SK-N-SH (cell line): ENCODE data around the gene LRCOL1. TPM values are rescaled to one million over a fixed set of nuclear protein-coding genes. Genes with fewer than 3 reads are reported as not detected.

ENCODE experiments used
- CTCF ChIA-PET: fragments of 300-600, 350-600 bp; formaldehyde crosslinking; extraction: SDS; loops from one replicate; lab custom pipeline; 2021; lab: Yijun Ruan, JAX
- POLR2A ChIA-PET: fragments of 350-600 bp; sonication (Branson Sonifier 250); formaldehyde crosslinking; extraction: SDS; loops from one replicate; lab custom pipeline; 2020; ENCODE audit warnings: antibody characterized with exemption, inconsistent platforms; lab: Yijun Ruan, JAX
- DNase-seq: peaks from one replicate; pipeline ENCODE4 v3.0.0; 2012
- H2AFZ ChIP-seq: fragments of 200-600 bp; sonication (generic); 2 replicates; pipeline ENCODE4 v1.8.1; 2016; ENCODE audit warnings: antibody characterized with exemption, mild to moderate bottlenecking, low read depth
- H3F3A ChIP-seq: fragments of 200-600 bp; sonication (generic); replicated peaks from 2 replicates; pipeline ENCODE3; 2016; ENCODE audit warnings: antibody characterized with exemption, mild to moderate bottlenecking; ENCODE audit not compliant: insufficient read depth
- H3K27ac ChIP-seq, 2 experiments: fragments of 200-500 bp in 1 of 2; fragments of 200-600 bp in 1 of 2; sonication (Bioruptor generic) in 1 of 2; sonication (generic), shearing (Covaris generic) in 1 of 2; 2 replicates each; pipeline versions ENCODE4 v1.5.1 to v1.6.1; 2014 to 2016; ENCODE audit warnings: low read depth in 2 of 2, inconsistent platforms in 1 of 2, low read length in 1 of 2, mild to moderate bottlenecking in 1 of 2, mixed read lengths in 1 of 2
- H3K27me3 ChIP-seq: fragments of 200-600 bp; sonication (generic), shearing (Covaris generic); 2 replicates; pipeline ENCODE4 v1.6.1; 2016; ENCODE audit warnings: mixed run types; ENCODE audit not compliant: insufficient read depth
- H3K36me3 ChIP-seq, 2 experiments: fragments of 200-500 bp in 1 of 2; fragments of 200-600 bp in 1 of 2; sonication (Bioruptor generic) in 1 of 2; sonication (generic) in 1 of 2; replicated peaks in 1 of 2; 2 replicates each; pipeline versions ENCODE3 to v1.5.1; 2014 to 2016; ENCODE audit warnings: low read length in 1 of 2, mild to moderate bottlenecking in 1 of 2; ENCODE audit not compliant: insufficient read depth in 2 of 2, control insufficient read depth in 1 of 2
- H3K4me1 ChIP-seq, 2 experiments: fragments of 200-500 bp in 1 of 2; fragments of 200-600 bp in 1 of 2; sonication (Bioruptor generic) in 1 of 2; sonication (generic), shearing (Covaris generic) in 1 of 2; 2 replicates each; pipeline versions ENCODE4 v1.5.1 to v1.6.1; 2014 to 2016; ENCODE audit warnings: low read depth in 1 of 2, low read length in 1 of 2, mixed run types in 1 of 2; ENCODE audit not compliant: insufficient read depth in 2 of 2, control insufficient read depth in 1 of 2
- H3K4me2 ChIP-seq: fragments of 200-600 bp; sonication (generic), shearing (Covaris generic); 2 replicates; pipeline ENCODE4 v1.6.1; 2017; ENCODE audit warnings: mixed run types
- H3K4me3 ChIP-seq, 2 experiments: fragments of 200-500 bp in 1 of 2; fragments of 200-600 bp in 1 of 2; sonication (Bioruptor generic) in 1 of 2; sonication (generic), shearing (Covaris generic) in 1 of 2; 2 replicates each; pipeline versions ENCODE4 v1.5.1 to v1.8.1; 2014 to 2016; ENCODE audit warnings: low read depth in 2 of 2, inconsistent platforms in 1 of 2, low read length in 1 of 2, mild to moderate bottlenecking in 1 of 2, mixed read lengths in 1 of 2, moderate library complexity in 1 of 2
- H3K79me2 ChIP-seq: fragments of 200-600 bp; sonication (generic); 2 replicates; pipeline ENCODE4 v1.8.1; 2017; ENCODE audit warnings: mild to moderate bottlenecking; ENCODE audit not compliant: insufficient read depth
- H3K9ac ChIP-seq: fragments of 200-600 bp; sonication (generic); 2 replicates; pipeline ENCODE4 v1.6.1; 2017; ENCODE audit warnings: mixed run types
- H3K9me2 ChIP-seq: fragments of 200-600 bp; sonication (generic); 2 replicates; pipeline ENCODE4 v1.6.1; 2017; ENCODE audit warnings: mixed run types
- H3K9me3 ChIP-seq: fragments of 200-600 bp; sonication (generic); 2 replicates; pipeline ENCODE4 v1.6.1; 2017; ENCODE audit warnings: mixed run types, mild to moderate bottlenecking, moderate library complexity
- H4K20me1 ChIP-seq: fragments of 200-600 bp; sonication (generic); 2 replicates; pipeline ENCODE4 v1.6.1; 2017; ENCODE audit warnings: mild to moderate bottlenecking, mixed run types; ENCODE audit not compliant: insufficient read depth
- CHD2 ChIP-seq: fragments of 150-350 bp; IDR thresholded peaks from 2 replicates; pipeline ENCODE4 v1.6.1; 2018; ENCODE audit warnings: low read length; ENCODE audit not compliant: partially characterized antibody
- ELF1 ChIP-seq: IDR thresholded peaks from 2 replicates; pipeline ENCODE4 v1.4.0; 2012
- EP300 ChIP-seq, 2 experiments: IDR thresholded peaks; 2 replicates each; pipeline versions ENCODE4 v1.4.0 to v1.6.1; 2012; ENCODE audit warnings: borderline replicate concordance in 1 of 2, low read depth in 1 of 2, low read length in 1 of 2
- EZH2phosphoT487 ChIP-seq: fragments of 200-600 bp; sonication (generic); IDR thresholded peaks from 2 replicates; pipeline ENCODE4 v1.6.1; 2017; ENCODE audit warnings: low read depth, mixed run types, mild to moderate bottlenecking, antibody characterized with exemption, moderate library complexity, borderline replicate concordance
- JUND ChIP-seq: IDR thresholded peaks from 2 replicates; pipeline ENCODE4 v1.4.0; 2012
- RCOR1 ChIP-seq: fragments of 150-350 bp; IDR thresholded peaks from 2 replicates; pipeline ENCODE4 v1.6.1; 2017; ENCODE audit warnings: antibody characterized with exemption, low read length
- RFX5 ChIP-seq: IDR thresholded peaks from 2 replicates; pipeline ENCODE4 v1.6.1; 2012; ENCODE audit warnings: mild to moderate bottlenecking, improper control_type of control experiment, low read length
- SIN3A ChIP-seq: IDR thresholded peaks from 2 replicates; pipeline ENCODE4 v1.6.1; 2012; ENCODE audit warnings: low read depth, mild to moderate bottlenecking, low read length, moderate library complexity, borderline replicate concordance
- SMC3 ChIP-seq: IDR thresholded peaks from 2 replicates; pipeline ENCODE4 v1.6.1; 2012; ENCODE audit warnings: low read depth, low read length, improper control_type of control experiment
- TAF1 ChIP-seq: IDR thresholded peaks from 2 replicates; pipeline ENCODE4 v1.6.1; 2012; ENCODE audit warnings: low read depth, mild to moderate bottlenecking, low read length, moderate library complexity, borderline replicate concordance
- TCF12 ChIP-seq: IDR thresholded peaks from 2 replicates; pipeline ENCODE4 v1.4.0; 2012
- TEAD4 ChIP-seq: IDR thresholded peaks from 2 replicates; pipeline ENCODE4 v1.4.0; 2012; ENCODE audit warnings: mild to moderate bottlenecking, borderline replicate concordance; ENCODE audit not compliant: insufficient read depth
- YY1 ChIP-seq: IDR thresholded peaks from 2 replicates; pipeline ENCODE4 v1.4.0; 2012; ENCODE audit warnings: low read depth, mild to moderate bottlenecking
- ZBTB33 ChIP-seq: IDR thresholded peaks from 2 replicates; pipeline ENCODE4 v1.4.0; 2012; ENCODE audit warnings: low read depth, borderline replicate concordance
- WGBS: methylation state at CpG from one replicate; pipeline ENCODE4 v1.1.6; 2017; ENCODE audit warnings: low lambda C conversion rate; 5-methylcytosine and 5-hydroxymethylcytosine counted together
- polyA plus RNA-seq, 3 experiments: library from polyadenylated mRNA; depleted of rRNA; stranded (reverse); fragments of >200 nt; gene quantifications; 2 replicates each; pipeline ENCODE4 v1.2.3, GENCODE V29; 2012
- TF ChIP-seq, protein P1 (sequence below): IDR thresholded peaks from 2 replicates; pipeline ENCODE4; 2012
- TF ChIP-seq, protein P2 (sequence below): IDR thresholded peaks from 2 replicates; pipeline ENCODE4 v1.4.0; 2012; ENCODE audit warnings: low read depth, borderline replicate concordance
- TF ChIP-seq, protein P3 (sequence below): fragments of 150-350 bp; IDR thresholded peaks from 2 replicates; pipeline ENCODE4 v1.6.1; 2017; ENCODE audit warnings: antibody characterized with exemption, low read length, low read depth, borderline replicate concordance

Gene LRCOL1
- polyA plus RNA-seq (2012; rRNA removed): 0.44 and 1.1 TPM in 2 replicates
- polyA plus RNA-seq (2012; cell fraction: cytosol; rRNA removed): 0.04 and 0.10 TPM in 2 replicates
- 6.2 and 6.7 TPM in 2 replicates for polyA plus RNA-seq (2012; cell fraction: nucleus; rRNA removed)

GRCh38 chr12:132610051-132610759 lies at the start of gene LRCOL1:
Gene LRCOL1 (minus strand): TSS chr12:132610582. CDS start chr12:132606251, 4,331 bp downstream.
- Histone ChIP-seq H3K27ac (no peak within 1 kb of the TSS), H3K9me2 (no peaks in the 10 kb centered on the region), H3K4me2 (peak within 1 kb of the TSS; percentile 70), H3F3A (peaks cover 6% of the 10 kb centered on the region), H3K4me1 (peaks cover 0 to 13% of the 10 kb centered on the region in 2 experiments; a peak in 1 of 4 replicates), H4K20me1 (no peaks in the 10 kb centered on the region), H3K27me3 (peaks cover 60% of the 10 kb centered on the region), H3K9ac (no peak within 1 kb of the TSS), H3K79me2 (no peaks in the 10 kb centered on the region), H3K4me3 (peak within 1 kb of the TSS; percentile 14 to 36; a peak in 3 of 4 replicates), H3K36me3 (no peaks in the 10 kb centered on the region)
- ChIA-PET CTCF (interaction anchor here (1.0 to 7.2 kb wide), 6 partner anchors 8 to 195 kb away, joined by 3 to 122 read pairs (median 10); no protein-coding TSS in a partner anchor), POLR2A (no interaction called here)
- 13% methylated on average over 7 of the region's 35 CpGs for WGBS
- peak; percentile 59 for DNase-seq
- TF ChIP-seq TCF12 (no peak), RCOR1 (no peak), SIN3A (no peak), SMC3 (no peak), ELF1 (no peak)
- TF ChIP-seq, all 33 proteins: peak for 0
- H2AFZ ChIP-seq: peak within 1 kb of the TSS; percentile 52; the same call in 1 of the 2 replicates
- no peaks in the 10 kb centered on the region for H3K9me3 ChIP-seq

DNA sequence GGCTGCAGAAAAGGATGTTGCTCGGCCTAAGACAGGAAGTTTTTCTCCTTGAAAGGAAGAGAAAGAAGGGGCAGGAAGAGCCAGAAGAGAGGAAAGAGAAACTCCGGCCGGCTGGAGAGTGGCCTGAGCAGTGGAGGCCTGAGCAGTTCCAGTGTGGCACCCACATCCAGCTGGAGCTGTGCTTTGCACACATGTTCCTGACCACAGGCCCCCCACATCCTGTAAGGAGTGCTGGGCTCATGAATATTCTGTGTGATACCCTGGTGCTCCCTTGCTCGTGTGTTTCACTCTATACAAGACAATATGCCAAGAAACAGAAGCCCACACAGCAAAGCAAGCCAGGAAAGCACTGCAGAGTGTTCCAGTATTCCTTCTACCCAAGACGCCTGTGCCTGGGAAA lies 49.7 kb upstream of the LRCOL1 start:
- DNase-seq: no peak
- Histone ChIP-seq H3K4me2 (no peak overlapping the region), H3K79me2 (no peaks in the 10 kb centered on the region), H3K27ac (no peak overlapping the region), H3K9me2 (no peaks in the 10 kb centered on the region), H3K4me3 (no peak overlapping the region), H3F3A (no peaks in the 10 kb centered on the region), H3K9me3 (no peaks in the 10 kb centered on the region), H4K20me1 (no peaks in the 10 kb centered on the region), H3K9ac (no peak overlapping the region), H3K27me3 (no peaks in the 10 kb centered on the region), H3K4me1 (no peaks in the 10 kb centered on the region), H3K36me3 (peaks cover 14 to 78% of the 10 kb centered on the region in 2 experiments), H2AFZ (no peak overlapping the region)
- WGBS: 84% methylated on average over 5 of the region's 5 CpGs
- TF ChIP-seq ZBTB33: no peak
- TF ChIP-seq, protein P1, sequence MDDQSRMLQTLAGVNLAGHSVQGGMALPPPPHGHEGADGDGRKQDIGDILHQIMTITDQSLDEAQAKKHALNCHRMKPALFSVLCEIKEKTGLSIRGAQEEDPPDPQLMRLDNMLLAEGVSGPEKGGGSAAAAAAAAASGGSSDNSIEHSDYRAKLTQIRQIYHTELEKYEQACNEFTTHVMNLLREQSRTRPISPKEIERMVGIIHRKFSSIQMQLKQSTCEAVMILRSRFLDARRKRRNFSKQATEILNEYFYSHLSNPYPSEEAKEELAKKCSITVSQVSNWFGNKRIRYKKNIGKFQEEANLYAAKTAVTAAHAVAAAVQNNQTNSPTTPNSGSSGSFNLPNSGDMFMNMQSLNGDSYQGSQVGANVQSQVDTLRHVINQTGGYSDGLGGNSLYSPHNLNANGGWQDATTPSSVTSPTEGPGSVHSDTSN: no peak
- no peak for TF ChIP-seq JUND
- TF ChIP-seq, protein P2, sequence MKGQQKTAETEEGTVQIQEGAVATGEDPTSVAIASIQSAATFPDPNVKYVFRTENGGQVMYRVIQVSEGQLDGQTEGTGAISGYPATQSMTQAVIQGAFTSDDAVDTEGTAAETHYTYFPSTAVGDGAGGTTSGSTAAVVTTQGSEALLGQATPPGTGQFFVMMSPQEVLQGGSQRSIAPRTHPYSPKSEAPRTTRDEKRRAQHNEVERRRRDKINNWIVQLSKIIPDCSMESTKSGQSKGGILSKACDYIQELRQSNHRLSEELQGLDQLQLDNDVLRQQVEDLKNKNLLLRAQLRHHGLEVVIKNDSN: no peak
- no peak for TF ChIP-seq CHD2
- no peak for TF ChIP-seq EP300 (IDR thresholded peaks at IDR 0.05; ENCODE audit: borderline replicate concordance in 1 of 2, low read depth in 1 of 2, low read length in 1 of 2)
- no peak for TF ChIP-seq RFX5
- TF ChIP-seq TAF1: no peak
- no peak for TF ChIP-seq YY1
- TF ChIP-seq TEAD4: no peak
- no peak for TF ChIP-seq TCF12
- TF ChIP-seq, protein P3, sequence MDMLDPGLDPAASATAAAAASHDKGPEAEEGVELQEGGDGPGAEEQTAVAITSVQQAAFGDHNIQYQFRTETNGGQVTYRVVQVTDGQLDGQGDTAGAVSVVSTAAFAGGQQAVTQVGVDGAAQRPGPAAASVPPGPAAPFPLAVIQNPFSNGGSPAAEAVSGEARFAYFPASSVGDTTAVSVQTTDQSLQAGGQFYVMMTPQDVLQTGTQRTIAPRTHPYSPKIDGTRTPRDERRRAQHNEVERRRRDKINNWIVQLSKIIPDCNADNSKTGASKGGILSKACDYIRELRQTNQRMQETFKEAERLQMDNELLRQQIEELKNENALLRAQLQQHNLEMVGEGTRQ: no peak
- no peak for TF ChIP-seq EZH2phosphoT487
- CTCF ChIA-PET: interaction anchor here (0.9 to 1.8 kb wide), 2 partner anchors 24 to 45 kb away, joined by 3 to 5 read pairs; no protein-coding TSS in a partner anchor
- POLR2A ChIA-PET: no interaction called here
